ENCODE results near the gene GPR141. TPM values are rescaled to one million over a fixed set of nuclear protein-coding genes. Genes with fewer than 3 reads are reported as not detected.

Gene GPR141, protein sequence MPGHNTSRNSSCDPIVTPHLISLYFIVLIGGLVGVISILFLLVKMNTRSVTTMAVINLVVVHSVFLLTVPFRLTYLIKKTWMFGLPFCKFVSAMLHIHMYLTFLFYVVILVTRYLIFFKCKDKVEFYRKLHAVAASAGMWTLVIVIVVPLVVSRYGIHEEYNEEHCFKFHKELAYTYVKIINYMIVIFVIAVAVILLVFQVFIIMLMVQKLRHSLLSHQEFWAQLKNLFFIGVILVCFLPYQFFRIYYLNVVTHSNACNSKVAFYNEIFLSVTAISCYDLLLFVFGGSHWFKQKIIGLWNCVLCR
- 1 to 10 TPM in 1 of 4 donors, under 1 TPM in 1, not detected in 2; 0.80 to 2.0 TPM for total RNA-seq

DNA sequence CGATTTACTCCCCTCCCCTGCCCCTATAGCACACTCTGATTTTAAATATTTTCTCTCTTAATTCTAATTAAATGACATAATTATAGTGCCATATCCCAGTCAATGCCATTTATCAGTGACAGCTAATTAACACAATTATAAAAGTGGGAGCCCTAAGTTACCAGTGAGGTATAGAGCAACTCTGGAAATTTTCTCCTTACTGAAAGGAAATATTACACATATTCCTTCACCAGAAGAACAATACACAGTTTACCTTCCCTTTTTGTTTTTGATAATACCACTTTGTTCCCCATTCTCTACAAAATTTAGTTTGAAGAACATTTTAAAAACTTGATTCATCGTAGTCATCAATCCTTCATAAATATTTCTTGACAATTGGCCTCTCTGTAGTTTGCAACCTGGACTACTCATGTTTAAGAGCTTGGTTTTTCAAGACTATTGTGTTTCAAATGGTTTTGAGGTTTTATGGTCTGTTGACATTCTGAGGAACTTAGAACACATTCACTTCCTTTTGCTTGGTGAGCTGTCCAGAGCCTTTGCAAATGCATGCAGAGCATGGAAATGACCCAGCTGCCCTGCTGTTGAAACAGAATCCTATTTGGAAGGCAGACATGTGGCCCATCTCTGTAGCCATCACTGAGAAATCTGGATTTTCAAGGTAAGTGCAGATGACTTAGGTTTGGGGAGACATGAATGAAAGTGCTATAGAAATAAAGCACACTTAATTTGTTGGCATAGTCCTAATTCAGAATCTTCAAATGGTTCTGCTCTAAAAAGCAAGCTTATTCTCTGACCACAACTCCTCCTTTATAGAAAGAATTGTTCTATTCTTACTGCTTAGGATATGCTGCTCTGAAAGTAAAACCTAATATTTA is at the start of gene GPR141:
GPR141 (plus strand) TSS at position 521 of the 875 bp plus-strand sequence. CDS start 56,628 bp downstream, outside the sequence.
- Histone ChIP-seq H3K4me3 (no peak within 1 kb of the TSS), H3K36me3 (no peaks in the 10 kb centered on the region), H3K9me3 (no peaks in the 10 kb centered on the region), H3K27me3 (no peaks in the 10 kb centered on the region), H3K27ac (no peak within 1 kb of the TSS), H3K4me1 (no peaks in the 10 kb centered on the region)
- no peak for TF ChIP-seq POLR2AphosphoS5 (IDR thresholded peaks at IDR 0.05)
- TF ChIP-seq POLR2A (IDR thresholded peaks at IDR 0.05), result no peak
- TF ChIP-seq EP300 (IDR thresholded peaks at IDR 0.05), result no peak
- TF ChIP-seq, protein P1, sequence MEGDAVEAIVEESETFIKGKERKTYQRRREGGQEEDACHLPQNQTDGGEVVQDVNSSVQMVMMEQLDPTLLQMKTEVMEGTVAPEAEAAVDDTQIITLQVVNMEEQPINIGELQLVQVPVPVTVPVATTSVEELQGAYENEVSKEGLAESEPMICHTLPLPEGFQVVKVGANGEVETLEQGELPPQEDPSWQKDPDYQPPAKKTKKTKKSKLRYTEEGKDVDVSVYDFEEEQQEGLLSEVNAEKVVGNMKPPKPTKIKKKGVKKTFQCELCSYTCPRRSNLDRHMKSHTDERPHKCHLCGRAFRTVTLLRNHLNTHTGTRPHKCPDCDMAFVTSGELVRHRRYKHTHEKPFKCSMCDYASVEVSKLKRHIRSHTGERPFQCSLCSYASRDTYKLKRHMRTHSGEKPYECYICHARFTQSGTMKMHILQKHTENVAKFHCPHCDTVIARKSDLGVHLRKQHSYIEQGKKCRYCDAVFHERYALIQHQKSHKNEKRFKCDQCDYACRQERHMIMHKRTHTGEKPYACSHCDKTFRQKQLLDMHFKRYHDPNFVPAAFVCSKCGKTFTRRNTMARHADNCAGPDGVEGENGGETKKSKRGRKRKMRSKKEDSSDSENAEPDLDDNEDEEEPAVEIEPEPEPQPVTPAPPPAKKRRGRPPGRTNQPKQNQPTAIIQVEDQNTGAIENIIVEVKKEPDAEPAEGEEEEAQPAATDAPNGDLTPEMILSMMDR (IDR thresholded peaks at IDR 0.05), result no peak
- WGBS, result 53% methylated on average over 2 of the region's 2 CpGs
- DNase-seq (ENCODE audit: low spot score in 2 of 2), result no peak

DNA sequence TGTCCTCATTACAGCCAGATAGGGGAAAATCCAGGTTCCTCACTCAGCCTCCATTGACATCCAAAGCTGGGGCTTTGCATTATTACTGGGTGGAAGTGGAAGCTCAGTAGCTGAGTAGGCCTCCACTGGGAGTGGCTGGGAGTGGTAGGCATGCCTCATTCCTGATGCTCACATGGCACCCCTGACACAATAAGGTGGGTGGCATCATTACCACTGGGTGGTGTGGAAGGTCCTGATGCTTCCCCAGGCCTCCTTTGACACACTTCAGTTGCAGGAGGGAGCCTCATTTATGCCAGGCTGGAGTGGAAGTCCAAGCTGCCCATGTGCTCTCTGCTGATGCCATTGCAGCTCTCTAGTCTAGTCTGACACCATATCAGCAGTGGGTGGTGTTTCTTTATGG is 48.2 kb upstream of the GPR141 start:
- DNase-seq (ENCODE audit: low spot score in 2 of 2), result no peak
- H3K4me3 ChIP-seq, result no peak overlapping the region
- H3K27me3 ChIP-seq, result no peaks in the 10 kb centered on the region
- H3K4me1 ChIP-seq, result no peaks in the 10 kb centered on the region
- no peaks in the 10 kb centered on the region for H3K36me3 ChIP-seq
- TF ChIP-seq, protein P1 (IDR thresholded peaks at IDR 0.05), result no peak
- TF ChIP-seq POLR2A (IDR thresholded peaks at IDR 0.05) (no peak), EP300 (IDR thresholded peaks at IDR 0.05) (no peak), POLR2AphosphoS5 (IDR thresholded peaks at IDR 0.05) (no peak)
- H3K27ac ChIP-seq, result no peak overlapping the region
- no peaks in the 10 kb centered on the region for H3K9me3 ChIP-seq

DNA sequence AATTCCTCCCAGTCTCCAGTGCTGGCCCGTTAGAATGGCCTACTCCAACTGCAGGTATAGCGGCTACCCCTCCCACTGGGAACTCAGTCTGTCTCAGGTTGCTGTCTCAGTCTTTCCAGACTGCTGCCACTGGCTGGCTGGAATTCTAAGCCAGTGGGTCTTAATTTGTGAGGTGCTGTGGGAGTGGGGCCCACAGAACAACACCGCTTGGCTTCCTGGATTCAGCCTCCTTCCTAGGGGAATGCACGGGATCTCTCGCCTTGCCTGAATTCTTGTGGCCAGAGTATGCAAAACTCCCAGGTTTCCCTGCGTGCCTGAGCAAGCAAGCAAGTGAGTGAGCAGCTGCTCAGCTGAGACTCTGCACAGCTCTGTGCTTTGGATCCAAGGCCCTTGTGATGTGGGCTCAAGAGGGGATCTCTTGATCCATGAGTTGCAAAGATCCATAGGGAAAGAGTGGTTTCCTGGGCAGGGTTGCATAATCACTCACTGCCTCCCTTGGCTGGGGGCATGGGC is 41.5 kb upstream of the GPR141 start:
- Histone ChIP-seq H3K36me3 (no peaks in the 10 kb centered on the region), H3K27ac (no peak overlapping the region), H3K9me3 (no peaks in the 10 kb centered on the region), H3K4me3 (no peak overlapping the region), H3K4me1 (no peaks in the 10 kb centered on the region), H3K27me3 (no peaks in the 10 kb centered on the region)
- 76% methylated on average over 5 of the region's 6 CpGs for WGBS
- DNase-seq (ENCODE audit: low spot score in 2 of 2), result no peak
- TF ChIP-seq EP300 (IDR thresholded peaks at IDR 0.05), result no peak
- TF ChIP-seq, protein P1 (IDR thresholded peaks at IDR 0.05), result no peak
- no peak for TF ChIP-seq POLR2A (IDR thresholded peaks at IDR 0.05)
- no peak for TF ChIP-seq POLR2AphosphoS5 (IDR thresholded peaks at IDR 0.05)

DNA sequence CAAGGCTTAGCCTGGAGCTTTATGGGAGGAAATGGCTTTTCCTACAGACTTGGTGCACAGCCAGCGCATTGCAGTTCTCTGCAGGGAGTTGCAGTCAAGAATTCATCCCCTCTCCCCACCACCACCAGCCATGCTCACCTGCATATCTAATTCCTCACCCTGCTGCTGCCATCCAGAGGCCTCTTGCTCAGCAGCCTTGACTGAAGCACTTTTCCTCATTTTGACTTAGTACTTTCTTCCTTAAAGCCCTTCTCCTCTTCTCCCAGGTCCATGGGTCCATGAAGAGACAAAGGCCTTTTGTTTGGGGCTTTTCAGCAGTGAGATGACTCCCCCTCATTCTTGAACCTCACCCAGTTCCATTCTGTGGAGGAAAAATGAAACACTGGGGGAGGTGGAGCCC is 39.7 kb upstream of the GPR141 start:
- no peak for DNase-seq (ENCODE audit: low spot score in 2 of 2)
- WGBS, result 78% methylated on average over 1 of the region's 1 CpG
- H3K27ac ChIP-seq, result no peak overlapping the region

More for the DNA sequence above, 39.7 kb upstream of the GPR141 start:
- H3K9me3 ChIP-seq, result no peaks in the 10 kb centered on the region
- TF ChIP-seq POLR2AphosphoS5 (IDR thresholded peaks at IDR 0.05) (no peak), EP300 (IDR thresholded peaks at IDR 0.05) (no peak), POLR2A (IDR thresholded peaks at IDR 0.05) (no peak)
- TF ChIP-seq, protein P1 (IDR thresholded peaks at IDR 0.05), result no peak
- no peak overlapping the region for H3K4me3 ChIP-seq
- no peaks in the 10 kb centered on the region for H3K4me1 ChIP-seq
- no peaks in the 10 kb centered on the region for H3K36me3 ChIP-seq
- no peaks in the 10 kb centered on the region for H3K27me3 ChIP-seq

Data from suprapubic skin (tissue), 4 donors.